ENCODE results near the gene TPRN.

DNA sequence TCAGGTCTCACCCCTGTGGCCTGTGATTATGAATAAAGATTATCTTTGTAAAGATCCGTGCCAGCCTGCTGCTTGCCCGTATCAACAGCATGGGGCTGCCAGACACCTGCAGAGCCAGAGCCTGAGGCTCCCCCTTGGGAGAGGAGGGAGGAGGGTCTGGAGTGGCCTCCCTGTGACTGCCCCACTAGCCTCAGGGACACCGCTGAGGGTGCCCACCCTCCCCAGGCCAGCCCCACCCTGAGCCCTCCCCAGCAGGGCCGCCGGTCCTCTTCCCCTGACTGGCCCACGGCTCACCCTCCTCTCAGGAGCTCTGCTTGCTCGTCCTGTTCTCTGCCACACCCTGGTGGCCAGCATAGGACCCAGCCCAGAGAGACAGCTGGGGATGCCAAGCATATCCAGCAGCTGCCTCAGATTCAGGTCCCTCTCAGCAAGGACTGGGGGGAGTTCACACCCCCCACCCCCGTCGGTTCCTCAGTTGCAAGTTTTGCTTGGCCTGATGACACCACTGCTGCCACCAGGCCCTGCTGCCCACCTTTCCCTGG lies 10.2 kb downstream of the TPRN start:
- TF ChIP-seq, protein P1, sequence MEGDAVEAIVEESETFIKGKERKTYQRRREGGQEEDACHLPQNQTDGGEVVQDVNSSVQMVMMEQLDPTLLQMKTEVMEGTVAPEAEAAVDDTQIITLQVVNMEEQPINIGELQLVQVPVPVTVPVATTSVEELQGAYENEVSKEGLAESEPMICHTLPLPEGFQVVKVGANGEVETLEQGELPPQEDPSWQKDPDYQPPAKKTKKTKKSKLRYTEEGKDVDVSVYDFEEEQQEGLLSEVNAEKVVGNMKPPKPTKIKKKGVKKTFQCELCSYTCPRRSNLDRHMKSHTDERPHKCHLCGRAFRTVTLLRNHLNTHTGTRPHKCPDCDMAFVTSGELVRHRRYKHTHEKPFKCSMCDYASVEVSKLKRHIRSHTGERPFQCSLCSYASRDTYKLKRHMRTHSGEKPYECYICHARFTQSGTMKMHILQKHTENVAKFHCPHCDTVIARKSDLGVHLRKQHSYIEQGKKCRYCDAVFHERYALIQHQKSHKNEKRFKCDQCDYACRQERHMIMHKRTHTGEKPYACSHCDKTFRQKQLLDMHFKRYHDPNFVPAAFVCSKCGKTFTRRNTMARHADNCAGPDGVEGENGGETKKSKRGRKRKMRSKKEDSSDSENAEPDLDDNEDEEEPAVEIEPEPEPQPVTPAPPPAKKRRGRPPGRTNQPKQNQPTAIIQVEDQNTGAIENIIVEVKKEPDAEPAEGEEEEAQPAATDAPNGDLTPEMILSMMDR (IDR thresholded peaks at IDR 0.05; ENCODE audit: low read length) = no peak
- TF ChIP-seq EZH2 (IDR thresholded peaks at IDR 0.05; ENCODE audit: borderline replicate concordance, low read length) = no peak

Data from OCI-LY1 (cell line).